GM21423 (cell line): ENCODE measurements around the gene DNAH14.

Experiments used
- ATAC-seq: cut with Tn5 transposase; IDR thresholded peaks from one replicate; pipeline ENCODE4 v1.9.1; 2021; ENCODE audit warnings: mild to moderate bottlenecking, moderate library complexity; ENCODE audit not compliant: unreplicated experiment

Gene DNAH14

GRCh38 chr1:225445639-225446594, 516.4 kb downstream of the DNAH14 start:
- no peak for ATAC-seq

GRCh38 chr1:225446595-225446960, 517.1 kb downstream of the DNAH14 start:
- no peak for ATAC-seq

DNA sequence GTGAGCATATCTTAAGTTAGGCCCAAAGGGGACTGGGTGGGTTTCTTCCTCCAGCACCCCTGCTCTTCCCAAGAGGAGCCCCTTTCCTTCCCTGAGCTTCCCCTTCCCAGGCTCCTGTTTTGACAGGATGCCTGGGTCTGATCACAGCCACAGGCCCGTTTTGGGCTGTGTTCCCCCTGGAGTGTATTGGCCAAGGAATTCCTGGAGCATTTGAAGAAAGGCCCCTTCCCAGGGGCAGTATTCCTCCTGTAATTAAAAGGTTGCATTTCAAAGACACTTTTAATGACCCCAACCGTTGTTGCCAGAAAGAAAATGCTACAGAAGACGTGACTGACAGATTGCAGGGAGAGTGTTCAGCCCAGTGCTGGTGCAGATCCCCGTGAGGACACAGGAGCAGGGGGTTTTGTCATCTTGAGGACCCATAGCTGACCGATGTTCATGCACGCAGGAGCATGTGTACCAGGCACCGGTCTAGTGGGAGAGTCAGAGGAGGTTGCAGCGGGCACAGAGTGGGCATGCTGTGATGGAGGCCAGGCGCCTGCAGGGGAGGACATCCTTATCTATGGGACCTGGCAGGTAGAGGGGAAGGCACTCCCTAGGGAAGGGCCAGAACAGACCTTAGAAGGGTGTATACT, 517.6 kb downstream of the DNAH14 start:
- no peak for ATAC-seq

GRCh38 chr1:225447650-225448089, 518.2 kb downstream of the DNAH14 start:
- ATAC-seq = no peak

- no peak for ATAC-seq
These were observed 518.8 kb downstream of the DNAH14 start for GRCh38 chr1:225448146-225448805.
